Erythroblast (primary cell): Measurements from ENCODE around the gene NEFH.

Experiments used
- DNase-seq, 2 experiments: peaks; one replicate each; lab custom pipeline; 2025; lab: John Stamatoyannopoulos, UW
- GATA1 ChIP-seq: IDR thresholded peaks from 2 replicates; pipeline ENCODE4 v1.6.1; 2011; ENCODE audit warnings: low read depth, mild to moderate bottlenecking, control low read depth, low read length, moderate library complexity
- POLR2A ChIP-seq: IDR thresholded peaks from 2 replicates; pipeline ENCODE4 v1.6.1; 2011; ENCODE audit warnings: mild to moderate bottlenecking, low read length

Gene NEFH

GRCh38 chr22:29493636-29494035 lies 13.6 kb downstream of the NEFH start:
- no peak for TF ChIP-seq GATA1
- no peak for TF ChIP-seq POLR2A
- no peak for DNase-seq

GRCh38 chr22:29499852-29500251 lies 19.8 kb downstream of the NEFH start:
- DNase-seq = no peak

GRCh38 chr22:29503811-29504372 lies 23.9 kb downstream of the NEFH start:
- TF ChIP-seq POLR2A (no peak), GATA1 (no peak)
- peak; percentile 57 to 75 for DNase-seq

More at GRCh38 chr22:29499852-29500251, 19.8 kb downstream of the NEFH start:
- TF ChIP-seq POLR2A (no peak), GATA1 (no peak)

GRCh38 chr22:29509298-29509697 lies 29.3 kb downstream of the NEFH start:
- DNase-seq = no peak
- TF ChIP-seq POLR2A = no peak
- no peak for TF ChIP-seq GATA1

GRCh38 chr22:29509815-29510214 lies 29.8 kb downstream of the NEFH start:
- DNase-seq = no peak
- TF ChIP-seq POLR2A (no peak), GATA1 (no peak)

GRCh38 chr22:29510542-29510941 lies 30.5 kb downstream of the NEFH start:
- no peak for DNase-seq
- TF ChIP-seq GATA1 (no peak), POLR2A (no peak)

GRCh38 chr22:29511126-29511862 lies 31.3 kb downstream of the NEFH start:
- peak in 1 of 2 experiments; percentile 31 for DNase-seq
- TF ChIP-seq POLR2A = no peak
- no peak for TF ChIP-seq GATA1

- TF ChIP-seq GATA1 (no peak), POLR2A (no peak)
- no peak for DNase-seq
These were observed 32.0 kb downstream of the NEFH start for GRCh38 chr22:29512031-29512430.

- no peak for TF ChIP-seq POLR2A
- no peak for TF ChIP-seq GATA1
- DNase-seq = no peak
These were observed 37.3 kb downstream of the NEFH start for GRCh38 chr22:29517215-29517908.

GRCh38 chr22:29518427-29518826 lies 38.4 kb downstream of the NEFH start:
- TF ChIP-seq POLR2A = no peak
- no peak for TF ChIP-seq GATA1
- DNase-seq = no peak

- DNase-seq = no peak
- TF ChIP-seq POLR2A = no peak
- no peak for TF ChIP-seq GATA1
These were observed 40.0 kb downstream of the NEFH start for GRCh38 chr22:29519996-29520395.

- TF ChIP-seq GATA1 (no peak), POLR2A (no peak)
- DNase-seq = peak; percentile 36 to 61
These were observed 40.8 kb downstream of the NEFH start for GRCh38 chr22:29520851-29521250.

GRCh38 chr22:29521526-29521925 lies 41.5 kb downstream of the NEFH start:
- no peak for DNase-seq
- TF ChIP-seq POLR2A (no peak), GATA1 (no peak)

- TF ChIP-seq GATA1 = no peak
- no peak for DNase-seq
These were observed 43.7 kb downstream of the NEFH start for GRCh38 chr22:29523761-29524160.
